ENCODE measurements around the gene TTC29.
A peak's percentile ranks its signal among the peaks of the same experiment; 100 is the strongest.

TTC29 gene

GRCh38 chr4:146949559-146949958, 3.9 kb upstream of the TTC29 start:
- Histone ChIP-seq H3K4ac (ENCODE audit: low read depth in 1 of 2, low read length in 2 of 2) (no peak overlapping the region), H3K79me1 (replicated peaks; ENCODE audit: low read length, poor library complexity, severe bottlenecking) (no peaks in the 10 kb centered on the region), H2BK15ac (ENCODE audit: low read depth, poor library complexity, severe bottlenecking) (no peak overlapping the region), H2AK5ac (ENCODE audit: low read length, severe bottlenecking) (no peak overlapping the region), H3K36me3 (ENCODE audit: control insufficient read depth in 1 of 2, insufficient read depth in 2 of 2, low read depth in 1 of 2, low read length in 2 of 2) (no peaks in the 10 kb centered on the region), H3K9ac (ENCODE audit: low read length) (no peak overlapping the region), H3K4me1 (ENCODE audit: control insufficient read depth, insufficient read depth, low read depth, low read length) (peaks cover 3% of the 10 kb centered on the region), H3K14ac (ENCODE audit: low read length in 2 of 2) (no peak overlapping the region), H3K27ac (ENCODE audit: low read length, poor library complexity, severe bottlenecking) (no peak overlapping the region), H2BK120ac (ENCODE audit: low read depth, low read length) (no peak overlapping the region), H2BK12ac (ENCODE audit: low read length in 2 of 2) (no peak overlapping the region), H3K18ac (ENCODE audit: low read depth in 1 of 2, low read length in 2 of 2) (no peak overlapping the region), H3K9me3 (ENCODE audit: control insufficient read depth, low read length) (no peaks in the 10 kb centered on the region), H3K27me3 (ENCODE audit: control insufficient read depth in 1 of 2, insufficient read depth in 1 of 2, low read length in 2 of 2) (peaks cover 0 to 25% of the 10 kb centered on the region in 2 experiments), H3K4me3 (ENCODE audit: insufficient read depth in 1 of 2, low read depth in 1 of 2, low read length in 2 of 2) (no peak overlapping the region), H3K23ac (ENCODE audit: low read length in 2 of 2) (no peak overlapping the region), H4K8ac (ENCODE audit: low read length) (no peak overlapping the region), H2AFZ (ENCODE audit: low read depth, low read length) (no peak overlapping the region), H2BK5ac (ENCODE audit: low read depth, low read length, poor library complexity, severe bottlenecking) (no peak overlapping the region), H4K91ac (ENCODE audit: low read length) (no peak overlapping the region), H3K4me2 (ENCODE audit: low read length, poor library complexity, severe bottlenecking) (no peak overlapping the region)
- DNase-seq, result no peak

- Histone ChIP-seq H2BK15ac (ENCODE audit: low read depth, poor library complexity, severe bottlenecking) (no peak overlapping the region), H2AFZ (ENCODE audit: low read depth, low read length) (no peak overlapping the region), H3K4ac (ENCODE audit: low read depth in 1 of 2, low read length in 2 of 2) (no peak overlapping the region), H3K9ac (ENCODE audit: low read length) (no peak overlapping the region), H3K18ac (ENCODE audit: low read depth in 1 of 2, low read length in 2 of 2) (no peak overlapping the region), H3K23ac (ENCODE audit: low read length in 2 of 2) (no peak overlapping the region), H3K14ac (ENCODE audit: low read length in 2 of 2) (no peak overlapping the region), H3K36me3 (ENCODE audit: control insufficient read depth in 1 of 2, insufficient read depth in 2 of 2, low read depth in 1 of 2, low read length in 2 of 2) (no peaks in the 10 kb centered on the region), H3K9me3 (ENCODE audit: control insufficient read depth, low read length) (no peaks in the 10 kb centered on the region), H2BK120ac (ENCODE audit: low read depth, low read length) (no peak overlapping the region), H3K4me3 (ENCODE audit: insufficient read depth in 1 of 2, low read depth in 1 of 2, low read length in 2 of 2) (no peak overlapping the region), H3K4me2 (ENCODE audit: low read length, poor library complexity, severe bottlenecking) (no peak overlapping the region), H4K8ac (ENCODE audit: low read length) (no peak overlapping the region), H3K27ac (ENCODE audit: low read length, poor library complexity, severe bottlenecking) (peak overlapping the region; percentile 9), H2AK5ac (ENCODE audit: low read length, severe bottlenecking) (no peak overlapping the region), H3K79me1 (replicated peaks; ENCODE audit: low read length, poor library complexity, severe bottlenecking) (no peaks in the 10 kb centered on the region), H3K27me3 (ENCODE audit: control insufficient read depth in 1 of 2, insufficient read depth in 1 of 2, low read length in 2 of 2) (peaks cover 0 to 25% of the 10 kb centered on the region in 2 experiments), H2BK12ac (ENCODE audit: low read length in 2 of 2) (no peak overlapping the region), H4K91ac (ENCODE audit: low read length) (no peak overlapping the region), H3K4me1 (ENCODE audit: control insufficient read depth, insufficient read depth, low read depth, low read length) (peaks cover 3% of the 10 kb centered on the region), H2BK5ac (ENCODE audit: low read depth, low read length, poor library complexity, severe bottlenecking) (no peak overlapping the region)
- 78% methylated on average over 3 of the region's 3 CpGs for WGBS
- DNase-seq, result peak; percentile 43
These were observed 1.8 kb downstream of the TTC29 start for GRCh38 chr4:146943691-146944375.

DNA sequence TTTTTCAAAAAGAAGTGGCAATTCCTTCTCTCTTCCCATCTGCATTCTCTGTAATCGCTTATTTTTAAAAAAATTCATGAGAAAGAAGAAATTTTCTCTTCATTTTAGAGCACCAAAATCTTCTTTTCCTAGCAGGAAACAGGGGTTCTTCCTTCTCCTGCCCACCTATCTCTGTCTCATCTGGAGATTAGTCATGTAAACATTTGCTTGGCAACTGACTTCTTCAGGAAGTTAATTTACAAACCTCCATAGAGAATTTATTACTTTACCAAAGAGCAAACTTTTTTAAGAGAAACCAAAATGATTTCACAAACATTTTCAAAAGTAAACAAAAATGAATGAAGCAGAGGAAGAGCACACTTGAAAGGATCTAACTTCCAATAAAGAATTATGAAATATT, 13.5 kb downstream of the TTC29 start:
- no peak overlapping the region for H3K18ac ChIP-seq (ENCODE audit: low read depth in 1 of 2, low read length in 2 of 2)
- no peaks in the 10 kb centered on the region for H3K4me1 ChIP-seq (ENCODE audit: control insufficient read depth, insufficient read depth, low read depth, low read length)
- H3K4me2 ChIP-seq (ENCODE audit: low read length, poor library complexity, severe bottlenecking), result no peak overlapping the region
- no peak overlapping the region for H3K27ac ChIP-seq (ENCODE audit: low read length, poor library complexity, severe bottlenecking)
- peak overlapping the region; percentile 27 for H3K9ac ChIP-seq (ENCODE audit: low read length)
- H2AFZ ChIP-seq (ENCODE audit: low read depth, low read length), result no peak overlapping the region
- H2BK5ac ChIP-seq (ENCODE audit: low read depth, low read length, poor library complexity, severe bottlenecking), result no peak overlapping the region
- H3K79me1 ChIP-seq (replicated peaks; ENCODE audit: low read length, poor library complexity, severe bottlenecking), result no peaks in the 10 kb centered on the region
- H2BK12ac ChIP-seq (ENCODE audit: low read length in 2 of 2), result no peak overlapping the region
- no peaks in the 10 kb centered on the region for H3K27me3 ChIP-seq (ENCODE audit: control insufficient read depth in 1 of 2, insufficient read depth in 1 of 2, low read length in 2 of 2)
- H3K4me3 ChIP-seq (ENCODE audit: insufficient read depth in 1 of 2, low read depth in 1 of 2, low read length in 2 of 2), result no peak overlapping the region
- H3K23ac ChIP-seq (ENCODE audit: low read length in 2 of 2), result no peak overlapping the region
- H2BK120ac ChIP-seq (ENCODE audit: low read depth, low read length), result no peak overlapping the region
- H3K4ac ChIP-seq (ENCODE audit: low read depth in 1 of 2, low read length in 2 of 2), result no peak overlapping the region
- no peak overlapping the region for H4K91ac ChIP-seq (ENCODE audit: low read length)
- H3K14ac ChIP-seq (ENCODE audit: low read length in 2 of 2), result no peak overlapping the region
- peak; percentile 49 for DNase-seq
- H4K8ac ChIP-seq (ENCODE audit: low read length), result no peak overlapping the region
- no peak overlapping the region for H2BK15ac ChIP-seq (ENCODE audit: low read depth, poor library complexity, severe bottlenecking)
- no peak overlapping the region for H2AK5ac ChIP-seq (ENCODE audit: low read length, severe bottlenecking)
- no peaks in the 10 kb centered on the region for H3K9me3 ChIP-seq (ENCODE audit: control insufficient read depth, low read length)
- WGBS, result 80% methylated on average over 1 of the region's 1 CpG
- no peaks in the 10 kb centered on the region for H3K36me3 ChIP-seq (ENCODE audit: control insufficient read depth in 1 of 2, insufficient read depth in 2 of 2, low read depth in 1 of 2, low read length in 2 of 2)

DNA sequence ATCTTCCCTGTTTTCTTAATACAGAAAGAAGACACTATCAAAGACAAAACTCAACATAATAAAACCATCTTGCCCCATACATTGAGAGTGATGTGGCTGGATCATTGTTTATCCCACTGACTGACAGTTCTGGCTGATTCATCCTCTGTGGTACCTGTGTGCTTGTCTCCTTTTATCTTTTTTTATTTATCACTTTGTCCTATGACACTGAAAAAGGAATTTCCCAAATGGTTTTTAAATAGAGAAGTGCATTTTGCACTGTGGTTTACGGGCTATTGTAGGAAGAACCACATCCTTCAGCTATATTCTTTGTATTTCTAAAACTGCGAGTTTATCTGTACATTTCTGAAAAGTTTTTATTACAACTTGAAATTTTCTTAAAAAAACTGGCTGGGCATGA, 15.0 kb downstream of the TTC29 start:
- Histone ChIP-seq H2BK15ac (ENCODE audit: low read depth, poor library complexity, severe bottlenecking) (no peak overlapping the region), H2AFZ (ENCODE audit: low read depth, low read length) (no peak overlapping the region), H3K23ac (ENCODE audit: low read length in 2 of 2) (no peak overlapping the region), H3K4me1 (ENCODE audit: control insufficient read depth, insufficient read depth, low read depth, low read length) (no peaks in the 10 kb centered on the region), H2AK5ac (ENCODE audit: low read length, severe bottlenecking) (no peak overlapping the region), H3K14ac (ENCODE audit: low read length in 2 of 2) (no peak overlapping the region), H4K8ac (ENCODE audit: low read length) (no peak overlapping the region), H2BK12ac (ENCODE audit: low read length in 2 of 2) (no peak overlapping the region), H3K9ac (ENCODE audit: low read length) (no peak overlapping the region), H2BK120ac (ENCODE audit: low read depth, low read length) (no peak overlapping the region), H3K27me3 (ENCODE audit: control insufficient read depth in 1 of 2, insufficient read depth in 1 of 2, low read length in 2 of 2) (no peaks in the 10 kb centered on the region), H3K4me3 (ENCODE audit: insufficient read depth in 1 of 2, low read depth in 1 of 2, low read length in 2 of 2) (no peak overlapping the region), H3K36me3 (ENCODE audit: control insufficient read depth in 1 of 2, insufficient read depth in 2 of 2, low read depth in 1 of 2, low read length in 2 of 2) (no peaks in the 10 kb centered on the region), H3K18ac (ENCODE audit: low read depth in 1 of 2, low read length in 2 of 2) (no peak overlapping the region), H3K79me1 (replicated peaks; ENCODE audit: low read length, poor library complexity, severe bottlenecking) (no peaks in the 10 kb centered on the region), H3K4ac (ENCODE audit: low read depth in 1 of 2, low read length in 2 of 2) (no peak overlapping the region), H4K91ac (ENCODE audit: low read length) (no peak overlapping the region), H3K27ac (ENCODE audit: low read length, poor library complexity, severe bottlenecking) (no peak overlapping the region), H3K9me3 (ENCODE audit: control insufficient read depth, low read length) (no peaks in the 10 kb centered on the region), H3K4me2 (ENCODE audit: low read length, poor library complexity, severe bottlenecking) (no peak overlapping the region), H2BK5ac (ENCODE audit: low read depth, low read length, poor library complexity, severe bottlenecking) (no peak overlapping the region)
- no CpG with 5 or more reads among the region's 2 CpGs for WGBS
- DNase-seq, result no peak

All from mesenchymal stem cell (in vitro differentiated cells and primary cell).